Astrocyte of the cerebellum (primary cell): Measurements from ENCODE around the gene PRKD2.

ENCODE experiments used
- DNase-seq: peaks from one replicate; pipeline ENCODE4 v3.0.0-alpha.2; 2011; ENCODE audit warnings: low read depth
- H3K4me3 ChIP-seq: 2 replicates; pipeline ENCODE4 v1.5.1; 2011; ENCODE audit warnings: mild to moderate bottlenecking, low read depth, low read length, moderate library complexity
- in situ Hi-C: cut with HindIII; loops from 2 replicates; pipeline ENCODE4 v1.10.0; 2017; ENCODE audit warnings: low sequenced_read_pairs
- TF ChIP-seq, protein P1 (sequence below): IDR thresholded peaks from 2 replicates; pipeline ENCODE4 v1.5.1; 2012; ENCODE audit warnings: low read length, low read depth, moderate library complexity, mild to moderate bottlenecking; ENCODE audit errors: missing control alignments

PRKD2 gene

DNA sequence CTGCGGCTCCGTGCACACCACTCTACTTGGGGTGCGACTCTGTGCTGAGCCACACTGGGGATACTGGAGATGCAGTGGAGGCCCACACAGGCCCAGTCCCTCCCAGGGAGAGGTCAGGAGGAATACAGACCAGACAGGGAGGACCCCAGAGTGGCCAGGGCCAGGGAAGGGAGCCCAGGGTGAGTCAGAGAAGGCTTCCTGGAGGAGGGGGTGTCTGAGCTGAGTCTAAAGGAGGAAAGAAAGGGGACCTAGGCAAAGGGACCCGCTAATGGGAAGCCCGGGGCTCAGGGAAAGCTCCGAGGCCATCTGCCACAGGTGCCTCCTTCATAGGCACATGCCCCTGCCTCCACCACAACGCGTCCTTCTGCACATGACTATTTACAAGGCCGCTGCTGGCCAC is 13.3 kb upstream of the PRKD2 start:
- no peak for DNase-seq
- in situ Hi-C loops, result no loop called here
- no peak overlapping the region for H3K4me3 ChIP-seq
- TF ChIP-seq, protein P1, sequence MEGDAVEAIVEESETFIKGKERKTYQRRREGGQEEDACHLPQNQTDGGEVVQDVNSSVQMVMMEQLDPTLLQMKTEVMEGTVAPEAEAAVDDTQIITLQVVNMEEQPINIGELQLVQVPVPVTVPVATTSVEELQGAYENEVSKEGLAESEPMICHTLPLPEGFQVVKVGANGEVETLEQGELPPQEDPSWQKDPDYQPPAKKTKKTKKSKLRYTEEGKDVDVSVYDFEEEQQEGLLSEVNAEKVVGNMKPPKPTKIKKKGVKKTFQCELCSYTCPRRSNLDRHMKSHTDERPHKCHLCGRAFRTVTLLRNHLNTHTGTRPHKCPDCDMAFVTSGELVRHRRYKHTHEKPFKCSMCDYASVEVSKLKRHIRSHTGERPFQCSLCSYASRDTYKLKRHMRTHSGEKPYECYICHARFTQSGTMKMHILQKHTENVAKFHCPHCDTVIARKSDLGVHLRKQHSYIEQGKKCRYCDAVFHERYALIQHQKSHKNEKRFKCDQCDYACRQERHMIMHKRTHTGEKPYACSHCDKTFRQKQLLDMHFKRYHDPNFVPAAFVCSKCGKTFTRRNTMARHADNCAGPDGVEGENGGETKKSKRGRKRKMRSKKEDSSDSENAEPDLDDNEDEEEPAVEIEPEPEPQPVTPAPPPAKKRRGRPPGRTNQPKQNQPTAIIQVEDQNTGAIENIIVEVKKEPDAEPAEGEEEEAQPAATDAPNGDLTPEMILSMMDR, result no peak

DNA sequence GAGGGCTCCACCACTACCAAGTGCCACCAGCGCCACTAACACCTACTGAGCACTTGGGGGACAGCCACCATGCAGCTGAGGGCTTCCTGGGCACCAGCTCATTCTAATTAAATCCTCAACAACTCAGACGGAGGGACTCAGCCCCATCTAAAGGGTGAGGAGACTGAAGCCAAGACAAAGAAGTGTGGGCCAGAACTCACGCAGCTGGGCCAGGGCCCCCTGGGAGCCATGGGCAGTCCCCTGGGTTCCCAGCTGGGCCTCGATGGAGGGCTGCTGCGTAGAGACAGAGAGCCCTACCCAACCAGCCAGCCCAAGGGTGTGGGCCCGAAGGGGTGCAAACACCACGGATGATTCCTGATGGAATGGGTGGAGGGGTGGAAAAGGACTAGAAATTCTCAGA is 12.8 kb upstream of the PRKD2 start:
- DNase-seq, result no peak
- TF ChIP-seq, protein P1, result no peak
- H3K4me3 ChIP-seq, result no peak overlapping the region
- in situ Hi-C loops, result no loop called here

DNA sequence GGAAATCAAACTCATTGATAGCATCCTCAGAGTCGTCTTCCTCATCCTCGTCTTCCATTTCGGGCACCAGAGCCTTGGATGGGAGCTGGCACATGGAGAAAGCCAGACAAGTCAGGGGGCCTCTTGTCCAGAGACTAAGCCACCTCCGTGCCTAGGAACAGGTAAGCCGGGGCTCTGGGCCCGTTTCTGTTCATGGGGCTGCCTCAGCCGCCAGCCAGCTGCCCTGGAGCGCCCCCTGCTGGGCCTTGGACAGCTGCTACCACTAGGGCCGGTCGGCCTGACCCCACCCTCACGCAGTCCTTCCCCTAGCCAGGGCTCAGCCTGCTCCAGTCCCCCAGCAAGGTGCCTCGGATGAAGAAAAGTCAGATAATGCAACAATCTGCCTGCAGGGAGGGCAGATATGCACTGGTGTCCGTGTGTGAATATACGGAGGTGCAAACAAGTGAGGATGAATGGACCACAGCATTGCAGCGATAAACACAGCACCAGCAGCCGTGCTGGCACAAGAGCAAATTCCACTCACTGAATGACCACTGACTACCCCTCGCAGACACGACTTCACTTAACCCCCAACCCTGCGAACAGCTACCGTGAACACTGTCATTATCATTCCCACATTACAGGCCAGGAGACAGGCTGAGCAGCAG is 11.9 kb upstream of the PRKD2 start:
- no peak for DNase-seq
- in situ Hi-C loops, result no loop called here
- TF ChIP-seq, protein P1, result peak; percentile 95
- no peak overlapping the region for H3K4me3 ChIP-seq

DNA sequence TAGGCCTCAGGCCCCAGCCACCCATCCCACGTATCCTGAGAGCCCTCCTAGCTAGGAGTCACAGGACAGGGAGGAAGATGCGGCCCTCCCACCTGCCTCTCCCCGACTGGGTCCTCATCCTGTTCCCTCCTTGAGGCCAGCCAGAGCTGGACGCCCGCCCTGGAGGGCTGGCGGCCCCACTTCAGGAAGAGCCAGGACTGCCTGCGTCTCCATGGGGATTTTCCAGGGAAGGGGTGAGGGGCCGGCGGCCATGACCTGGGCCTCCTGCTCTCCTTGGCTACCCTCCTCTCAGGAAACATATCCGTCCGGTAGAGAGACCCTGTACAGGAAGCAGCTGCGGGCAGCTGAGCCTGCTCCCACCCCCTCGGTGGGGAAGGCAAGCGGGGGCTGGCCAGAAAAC is 11.3 kb upstream of the PRKD2 start:
- no peak overlapping the region for H3K4me3 ChIP-seq
- in situ Hi-C loops, result no loop called here
- TF ChIP-seq, protein P1, result no peak
- no peak for DNase-seq

DNA sequence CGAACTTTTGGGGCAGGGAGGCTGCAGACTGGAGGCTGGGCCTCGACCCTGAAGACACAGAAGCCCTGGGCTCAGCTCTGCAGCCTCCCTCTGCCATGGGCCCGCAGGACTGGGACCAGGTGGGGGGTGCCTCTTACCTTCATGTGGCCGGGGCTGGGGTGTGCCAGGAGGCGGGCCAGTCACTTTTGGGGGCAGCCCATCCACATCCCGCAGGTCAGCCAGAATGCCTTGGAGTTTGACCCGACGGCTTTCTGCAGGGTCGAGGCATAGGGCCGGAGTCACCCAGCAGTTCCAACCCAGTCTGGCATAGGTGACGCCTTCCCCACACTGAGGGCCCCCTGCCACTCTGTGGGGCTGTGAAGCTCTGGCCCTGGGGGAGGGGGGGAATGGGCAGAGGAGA is 10.8 kb upstream of the PRKD2 start:
- DNase-seq, result no peak
- in situ Hi-C loops, result no loop called here
- TF ChIP-seq, protein P1, result no peak
- no peak overlapping the region for H3K4me3 ChIP-seq

DNA sequence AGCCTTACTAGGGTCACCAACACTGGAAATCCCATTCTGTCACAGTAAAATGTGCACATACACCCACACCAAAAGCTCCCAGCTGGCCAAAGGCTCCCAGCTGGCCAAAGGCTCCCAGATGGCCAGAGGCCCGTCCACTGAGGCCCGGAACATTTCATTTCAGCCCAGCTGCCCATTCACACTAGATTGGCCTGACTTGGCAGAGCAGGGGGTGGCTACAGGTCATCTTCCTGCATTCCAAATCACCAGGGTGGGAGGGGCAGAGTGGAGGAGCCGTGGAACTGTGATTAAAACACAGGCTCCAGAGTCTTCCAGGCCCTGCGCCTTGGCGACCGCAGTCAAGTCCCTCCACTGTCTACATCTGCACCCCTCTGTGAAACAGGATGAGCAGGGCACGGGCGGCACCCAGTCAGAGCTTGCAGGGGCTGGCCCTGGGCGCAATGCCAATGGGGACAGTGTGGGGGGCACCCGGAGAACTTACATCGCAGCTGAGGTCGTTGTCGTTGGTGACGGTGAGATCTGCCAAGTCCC is 10.1 kb upstream of the PRKD2 start:
- no peak overlapping the region for H3K4me3 ChIP-seq
- DNase-seq, result no peak
- TF ChIP-seq, protein P1, result no peak
- in situ Hi-C loops, result no loop called here
